HepG2 (cell line): Measurements from ENCODE around the gene AANAT.

Experiments
- PHF8 ChIP-seq: sonication (generic); formaldehyde crosslinking; IDR thresholded peaks from 2 replicates; pipeline ENCODE4 v1.5.0; 2020; ENCODE audit warnings: missing genetic modification reagents
- RAD21 ChIP-seq: fragments of 450-650 bp; formaldehyde crosslinking; IDR thresholded peaks from 2 replicates; pipeline ENCODE4 v1.5.0; 2020; ENCODE audit warnings: mild to moderate bottlenecking
- SP2 ChIP-seq: sonication (generic); formaldehyde crosslinking; IDR thresholded peaks from 2 replicates; pipeline ENCODE4 v1.5.1; 2020; ENCODE audit warnings: mild to moderate bottlenecking, missing genetic modification reagents
- TAF1 ChIP-seq: sonication (generic); formaldehyde crosslinking; IDR thresholded peaks from 2 replicates; pipeline ENCODE4 v1.4.0; 2020; ENCODE audit warnings: missing genetic modification reagents
- ZNF121 ChIP-seq: sonication (generic); formaldehyde crosslinking; IDR thresholded peaks from 2 replicates; pipeline ENCODE4 v1.5.0; 2020; ENCODE audit warnings: mild to moderate bottlenecking, missing genetic modification reagents
- ZNF530 ChIP-seq: sonication (generic); formaldehyde crosslinking; IDR thresholded peaks from 2 replicates; pipeline ENCODE4 v1.5.0; 2020; ENCODE audit warnings: low read depth, mild to moderate bottlenecking, missing genetic modification reagents
- ZNF768 ChIP-seq: sonication (generic); formaldehyde crosslinking; IDR thresholded peaks from 2 replicates; pipeline ENCODE4 v1.4.0; 2020; ENCODE audit warnings: missing genetic modification reagents
- TF ChIP-seq, protein P1 (sequence below): IDR thresholded peaks from 2 replicates; pipeline ENCODE4 v1.6.1; 2016; ENCODE audit warnings: low read depth, control low read depth
- TF ChIP-seq, protein P2 (sequence below): sonication (generic); formaldehyde crosslinking; IDR thresholded peaks from 2 replicates; pipeline ENCODE4 v1.4.0; 2020; ENCODE audit warnings: missing genetic modification reagents
- TF ChIP-seq, protein P3 (sequence below): sonication (generic); formaldehyde crosslinking; IDR thresholded peaks from 2 replicates; pipeline ENCODE4 v1.5.0; 2020; ENCODE audit warnings: missing genetic modification reagents
- TF ChIP-seq, protein P4 (sequence below): sonication (generic); formaldehyde crosslinking; IDR thresholded peaks from 2 replicates; pipeline ENCODE4 v1.5.0; 2020; ENCODE audit warnings: mild to moderate bottlenecking, missing genetic modification reagents, moderate library complexity

DNA sequence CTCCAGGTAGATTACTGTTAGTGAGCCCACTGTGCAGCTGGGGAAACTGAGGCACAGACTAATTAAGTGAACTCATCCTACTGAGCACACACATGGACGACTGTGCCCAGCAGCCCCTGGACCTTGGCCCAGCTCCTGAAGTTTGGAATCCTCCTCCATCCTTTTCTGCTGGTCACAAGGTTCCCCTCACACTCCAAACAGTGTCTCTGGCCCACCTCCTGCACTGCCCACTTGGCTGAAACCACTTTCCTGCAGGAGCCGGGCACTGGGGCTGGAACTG is 30.2 kb downstream of the AANAT start:
- no peak for TF ChIP-seq PHF8 (CRISPR knock-in tag)
- TF ChIP-seq TAF1 (CRISPR knock-in tag), result no peak
- TF ChIP-seq ZNF121 (CRISPR knock-in tag), result no peak
- TF ChIP-seq ZNF768 (CRISPR knock-in tag), result no peak
- TF ChIP-seq, protein P1, sequence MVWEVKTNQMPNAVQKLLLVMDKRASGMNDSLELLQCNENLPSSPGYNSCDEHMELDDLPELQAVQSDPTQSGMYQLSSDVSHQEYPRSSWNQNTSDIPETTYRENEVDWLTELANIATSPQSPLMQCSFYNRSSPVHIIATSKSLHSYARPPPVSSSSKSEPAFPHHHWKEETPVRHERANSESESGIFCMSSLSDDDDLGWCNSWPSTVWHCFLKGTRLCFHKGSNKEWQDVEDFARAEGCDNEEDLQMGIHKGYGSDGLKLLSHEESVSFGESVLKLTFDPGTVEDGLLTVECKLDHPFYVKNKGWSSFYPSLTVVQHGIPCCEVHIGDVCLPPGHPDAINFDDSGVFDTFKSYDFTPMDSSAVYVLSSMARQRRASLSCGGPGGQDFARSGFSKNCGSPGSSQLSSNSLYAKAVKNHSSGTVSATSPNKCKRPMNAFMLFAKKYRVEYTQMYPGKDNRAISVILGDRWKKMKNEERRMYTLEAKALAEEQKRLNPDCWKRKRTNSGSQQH (CRISPR knock-in tag), result no peak
- TF ChIP-seq ZNF530 (CRISPR knock-in tag), result no peak
- TF ChIP-seq, protein P2, sequence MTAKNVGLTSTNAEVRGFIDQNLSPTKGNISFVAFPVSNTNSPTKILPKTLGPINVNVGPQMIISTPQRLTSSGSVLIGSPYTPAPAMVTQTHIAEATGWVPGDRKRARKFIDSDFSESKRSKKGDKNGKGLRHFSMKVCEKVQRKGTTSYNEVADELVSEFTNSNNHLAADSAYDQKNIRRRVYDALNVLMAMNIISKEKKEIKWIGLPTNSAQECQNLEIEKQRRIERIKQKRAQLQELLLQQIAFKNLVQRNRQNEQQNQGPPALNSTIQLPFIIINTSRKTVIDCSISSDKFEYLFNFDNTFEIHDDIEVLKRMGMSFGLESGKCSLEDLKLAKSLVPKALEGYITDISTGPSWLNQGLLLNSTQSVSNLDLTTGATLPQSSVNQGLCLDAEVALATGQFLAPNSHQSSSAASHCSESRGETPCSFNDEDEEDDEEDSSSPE (CRISPR knock-in tag), result no peak
- TF ChIP-seq, protein P3, sequence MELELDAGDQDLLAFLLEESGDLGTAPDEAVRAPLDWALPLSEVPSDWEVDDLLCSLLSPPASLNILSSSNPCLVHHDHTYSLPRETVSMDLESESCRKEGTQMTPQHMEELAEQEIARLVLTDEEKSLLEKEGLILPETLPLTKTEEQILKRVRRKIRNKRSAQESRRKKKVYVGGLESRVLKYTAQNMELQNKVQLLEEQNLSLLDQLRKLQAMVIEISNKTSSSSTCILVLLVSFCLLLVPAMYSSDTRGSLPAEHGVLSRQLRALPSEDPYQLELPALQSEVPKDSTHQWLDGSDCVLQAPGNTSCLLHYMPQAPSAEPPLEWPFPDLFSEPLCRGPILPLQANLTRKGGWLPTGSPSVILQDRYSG (CRISPR knock-in tag), result no peak
- TF ChIP-seq, protein P4, sequence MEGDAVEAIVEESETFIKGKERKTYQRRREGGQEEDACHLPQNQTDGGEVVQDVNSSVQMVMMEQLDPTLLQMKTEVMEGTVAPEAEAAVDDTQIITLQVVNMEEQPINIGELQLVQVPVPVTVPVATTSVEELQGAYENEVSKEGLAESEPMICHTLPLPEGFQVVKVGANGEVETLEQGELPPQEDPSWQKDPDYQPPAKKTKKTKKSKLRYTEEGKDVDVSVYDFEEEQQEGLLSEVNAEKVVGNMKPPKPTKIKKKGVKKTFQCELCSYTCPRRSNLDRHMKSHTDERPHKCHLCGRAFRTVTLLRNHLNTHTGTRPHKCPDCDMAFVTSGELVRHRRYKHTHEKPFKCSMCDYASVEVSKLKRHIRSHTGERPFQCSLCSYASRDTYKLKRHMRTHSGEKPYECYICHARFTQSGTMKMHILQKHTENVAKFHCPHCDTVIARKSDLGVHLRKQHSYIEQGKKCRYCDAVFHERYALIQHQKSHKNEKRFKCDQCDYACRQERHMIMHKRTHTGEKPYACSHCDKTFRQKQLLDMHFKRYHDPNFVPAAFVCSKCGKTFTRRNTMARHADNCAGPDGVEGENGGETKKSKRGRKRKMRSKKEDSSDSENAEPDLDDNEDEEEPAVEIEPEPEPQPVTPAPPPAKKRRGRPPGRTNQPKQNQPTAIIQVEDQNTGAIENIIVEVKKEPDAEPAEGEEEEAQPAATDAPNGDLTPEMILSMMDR, result no peak
- TF ChIP-seq RAD21 (CRISPR knock-in tag), result no peak
- no peak for TF ChIP-seq SP2 (CRISPR knock-in tag)
